Measurements from ENCODE around the gene EML6. TPM values are rescaled to one million over a fixed set of nuclear protein-coding genes. Genes with fewer than 3 reads are reported as not detected.

EML6 gene
- total and polyA plus RNA-seq, 12 donors = 0.07 to 1.5 (median 0.31) TPM

DNA sequence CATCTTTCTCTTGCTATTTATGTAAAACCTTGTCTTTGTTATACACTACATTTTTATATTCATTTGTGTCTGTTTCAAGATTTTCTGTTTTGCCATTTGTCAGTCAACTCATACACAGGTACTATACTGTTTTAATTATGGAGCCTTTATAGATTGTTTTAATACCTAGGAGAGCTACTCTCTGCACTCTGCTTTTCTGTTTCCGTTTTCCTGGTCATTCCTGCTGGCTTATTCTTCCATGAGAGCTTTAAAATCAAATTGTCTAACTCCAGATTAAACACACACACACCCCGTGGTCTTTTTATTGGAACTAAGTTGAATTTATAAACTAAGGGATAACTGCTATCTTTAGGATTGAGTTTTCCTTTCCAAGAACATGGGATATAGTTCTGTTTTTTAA is 165.6 kb downstream of the EML6 start:
- Histone ChIP-seq H3K4me1 (no peaks in the 10 kb centered on the region), H3K36me3 (no peaks in the 10 kb centered on the region), H3K4me3 (no peak overlapping the region), H3K27me3 (peaks cover 0 to 9% (median 0%) of the 10 kb centered on the region in 7 donors), H3K27ac (no peak overlapping the region), H3K9me3 (no peaks in the 10 kb centered on the region)
- TF ChIP-seq, protein P1, sequence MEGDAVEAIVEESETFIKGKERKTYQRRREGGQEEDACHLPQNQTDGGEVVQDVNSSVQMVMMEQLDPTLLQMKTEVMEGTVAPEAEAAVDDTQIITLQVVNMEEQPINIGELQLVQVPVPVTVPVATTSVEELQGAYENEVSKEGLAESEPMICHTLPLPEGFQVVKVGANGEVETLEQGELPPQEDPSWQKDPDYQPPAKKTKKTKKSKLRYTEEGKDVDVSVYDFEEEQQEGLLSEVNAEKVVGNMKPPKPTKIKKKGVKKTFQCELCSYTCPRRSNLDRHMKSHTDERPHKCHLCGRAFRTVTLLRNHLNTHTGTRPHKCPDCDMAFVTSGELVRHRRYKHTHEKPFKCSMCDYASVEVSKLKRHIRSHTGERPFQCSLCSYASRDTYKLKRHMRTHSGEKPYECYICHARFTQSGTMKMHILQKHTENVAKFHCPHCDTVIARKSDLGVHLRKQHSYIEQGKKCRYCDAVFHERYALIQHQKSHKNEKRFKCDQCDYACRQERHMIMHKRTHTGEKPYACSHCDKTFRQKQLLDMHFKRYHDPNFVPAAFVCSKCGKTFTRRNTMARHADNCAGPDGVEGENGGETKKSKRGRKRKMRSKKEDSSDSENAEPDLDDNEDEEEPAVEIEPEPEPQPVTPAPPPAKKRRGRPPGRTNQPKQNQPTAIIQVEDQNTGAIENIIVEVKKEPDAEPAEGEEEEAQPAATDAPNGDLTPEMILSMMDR (IDR thresholded peaks at IDR 0.05) = no peak
- intact Hi-C loops (cut with DNase I) = no loop called here
- no peak for DNase-seq
- ATAC-seq = no peak
- 72 to 73% methylated on average over 2 of the region's 2 CpGs for WGBS, 2 donors

DNA sequence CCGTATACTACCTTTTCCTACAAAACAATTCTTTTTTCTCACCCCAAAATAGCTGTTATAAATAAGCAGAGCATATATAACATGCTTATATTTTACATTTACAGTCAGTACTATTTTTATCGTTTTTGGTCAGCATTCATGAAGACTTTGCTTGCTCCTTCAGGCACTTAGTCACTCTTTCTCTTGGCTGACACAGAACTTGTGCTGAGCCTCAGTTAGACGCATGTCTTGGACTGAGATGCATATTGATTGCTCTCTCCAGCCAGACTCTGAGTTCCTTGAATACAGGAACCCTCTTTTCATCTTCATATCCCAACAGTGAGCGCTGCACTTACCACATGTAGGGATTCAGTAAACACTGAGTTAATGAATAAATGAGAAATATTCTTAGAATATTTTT is 168.4 kb downstream of the EML6 start:
- no peaks in the 10 kb centered on the region for H3K4me1 ChIP-seq
- ATAC-seq (no peak), DNase-seq (no peak)
- 76 to 77% methylated on average over 4 of the region's 4 CpGs for WGBS, 2 donors
- H3K36me3 ChIP-seq = no peaks in the 10 kb centered on the region
- peaks cover 0 to 7% (median 0%) of the 10 kb centered on the region in 7 donors for H3K27me3 ChIP-seq
- H3K27ac ChIP-seq = no peak overlapping the region
- intact Hi-C loops (cut with DNase I) = loop anchor here in 2 of 10 donors (5.0 to 10.0 kb wide), 2 partner anchors 273 to 280 kb away; no protein-coding TSS in a partner anchor
- TF ChIP-seq, protein P1 (IDR thresholded peaks at IDR 0.05) = no peak
- no peak overlapping the region for H3K4me3 ChIP-seq
- H3K9me3 ChIP-seq = peaks cover 0 to 15% (median 8%) of the 10 kb centered on the region in 11 donors

DNA sequence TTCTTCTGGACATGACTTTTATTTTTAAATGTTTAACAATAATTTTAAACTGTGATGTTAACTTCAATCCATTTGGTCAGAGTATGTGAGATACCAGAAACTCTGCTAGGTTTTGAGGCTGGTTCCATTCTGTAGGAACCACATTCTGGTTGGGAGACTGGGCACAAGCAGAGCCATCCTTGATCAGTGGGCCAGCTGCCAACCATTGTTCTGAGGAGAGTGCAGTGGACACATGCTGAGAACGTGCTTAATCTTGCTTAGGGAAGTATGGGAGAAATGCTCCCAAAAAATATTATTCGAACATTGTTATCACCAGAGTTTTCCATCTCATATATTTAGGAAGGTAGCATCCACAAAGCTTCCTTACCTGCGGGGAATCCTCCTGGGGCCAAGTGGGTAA is 171.0 kb downstream of the EML6 start:
- intact Hi-C loops (cut with DNase I) = loop anchor here in 2 of 10 donors (5.0 to 10.0 kb wide), 2 partner anchors 270 to 278 kb away; no protein-coding TSS in a partner anchor
- Histone ChIP-seq H3K27ac (no peak overlapping the region), H3K36me3 (no peaks in the 10 kb centered on the region), H3K4me3 (no peak overlapping the region), H3K27me3 (no peaks in the 10 kb centered on the region), H3K9me3 (peaks cover 0 to 15% (median 8%) of the 10 kb centered on the region in 11 donors), H3K4me1 (no peaks in the 10 kb centered on the region)
- DNase-seq = no peak
- TF ChIP-seq, protein P1 (IDR thresholded peaks at IDR 0.05) = no peak
- WGBS, 2 donors = 61 to 67% methylated on average over 3 of the region's 3 CpGs
- ATAC-seq = no peak

DNA sequence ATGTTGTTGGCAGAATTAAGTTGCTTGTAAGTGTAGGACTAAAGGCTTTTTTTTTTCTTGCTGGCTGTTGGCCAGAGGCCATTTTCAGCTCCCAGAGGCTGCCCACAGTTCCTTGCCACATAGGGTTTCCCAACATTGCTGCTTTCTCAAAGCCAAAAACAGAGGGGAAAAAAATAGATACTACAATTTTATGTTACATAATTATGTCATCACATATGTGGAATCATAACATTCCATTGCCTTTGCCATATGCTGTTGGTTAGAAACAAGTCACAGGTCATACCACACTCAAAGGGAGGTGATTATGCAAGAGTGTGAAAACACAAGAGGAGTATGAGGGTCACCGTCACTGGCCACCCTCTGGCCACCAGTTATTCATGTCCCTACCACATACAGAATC is 172.3 kb downstream of the EML6 start:
- H3K4me1 ChIP-seq = no peaks in the 10 kb centered on the region
- H3K27ac ChIP-seq = no peak overlapping the region
- DNase-seq = no peak
- TF ChIP-seq, protein P1 (IDR thresholded peaks at IDR 0.05) = no peak
- WGBS, 2 donors = 85 to 88% methylated on average over 1 of the region's 1 CpG
- peaks cover 0 to 15% (median 8%) of the 10 kb centered on the region in 11 donors for H3K9me3 ChIP-seq
- intact Hi-C loops (cut with DNase I) = loop anchor here in 4 of 10 donors (5.0 to 10.0 kb wide), 2 partner anchors 269 to 282 kb away; no protein-coding TSS in a partner anchor
- H3K4me3 ChIP-seq = no peak overlapping the region
- H3K27me3 ChIP-seq = no peaks in the 10 kb centered on the region
- no peak for ATAC-seq
- H3K36me3 ChIP-seq = no peaks in the 10 kb centered on the region

Measured in heart right ventricle (tissue), 16 donors.